Keratinocyte (primary cell): ENCODE data around the gene ERI3.

Source experiments
- CTCF ChIP-seq, 3 experiments: IDR thresholded peaks in 1 of 3; conservative IDR thresholded peaks in 1 of 3; optimal IDR thresholded peaks in 1 of 3; 2 replicates in 2 of 3; 3 replicates in 1 of 3; pipeline versions ENCODE3 to v1.5.1; 2011; ENCODE audit warnings: low read length in 3 of 3, mild to moderate bottlenecking in 3 of 3, moderate library complexity in 2 of 3, control low read depth in 1 of 3, inconsistent platforms in 1 of 3; ENCODE audit not compliant: insufficient read depth in 2 of 3; ENCODE audit errors: extremely low read depth in 1 of 3
- EZH2 ChIP-seq: IDR thresholded peaks from one replicate; pipeline ENCODE4 v1.6.1; 2012; ENCODE audit warnings: inconsistent platforms, mild to moderate bottlenecking, low read length, moderate library complexity

- no peak for TF ChIP-seq CTCF (optimal IDR thresholded peaks at IDR 0.05 in 1 of 3, IDR thresholded peaks at IDR 0.05 in 1 of 3, conservative IDR thresholded peaks at IDR 0.05 in 1 of 3; ENCODE audit: extremely low read depth in 1 of 3, insufficient read depth in 2 of 3, low read length in 3 of 3)
- TF ChIP-seq EZH2 = no peak
These were observed 61.2 kb downstream of the ERI3 start for GRCh38 chr1:44293761-44294315.
